Vagina (tissue), 2 donors: Measurements from ENCODE around the gene CAPZB. TPM values are rescaled to one million over a fixed set of nuclear protein-coding genes. Genes with fewer than 3 reads are reported as not detected.
A peak's percentile ranks its signal among the peaks of the same experiment; 100 is the strongest.

Experiments
- DNase-seq, 2 donors: peaks; one replicate each; pipeline ENCODE4 v3.0.0-alpha.2; 2017; ENCODE audit errors: extremely low spot score in 2 of 2
- H3K27ac ChIP-seq: fragments of 200-600 bp; sonication (generic); one replicate; pipeline ENCODE4 v1.5.1; 2019
- H3K27me3 ChIP-seq: fragments of 200-600 bp; sonication (generic); one replicate; pipeline ENCODE4 v1.5.1; 2019
- H3K36me3 ChIP-seq, 2 donors: fragments of 200-600 bp; sonication (generic); one replicate each; pipeline ENCODE4 v1.5.1; 2017 to 2019
- H3K4me1 ChIP-seq: fragments of 200-600 bp; sonication (generic); one replicate; pipeline ENCODE4 v1.5.1; 2019
- H3K4me3 ChIP-seq, 2 donors: fragments of 200-600 bp; sonication (generic); 1 replicate in 1 of 2; 2 replicates in 1 of 2; pipeline ENCODE4 v1.5.1; 2016 to 2019
- H3K9me3 ChIP-seq: fragments of 200-600 bp; sonication (generic); one replicate; pipeline ENCODE4 v1.5.1; 2019
- POLR2A ChIP-seq, 2 donors: fragments of 450-650 bp; IDR thresholded peaks; one replicate each; pipeline ENCODE4 v1.6.1; 2017; ENCODE audit warnings: antibody characterized with exemption in 2 of 2, mild to moderate bottlenecking in 2 of 2, moderate library complexity in 2 of 2
- POLR2AphosphoS5 ChIP-seq, 2 donors: sonication (generic); formaldehyde crosslinking; IDR thresholded peaks; one replicate each; pipeline ENCODE4 v1.9.0; 2017; ENCODE audit warnings: antibody characterized with exemption in 2 of 2, mild to moderate bottlenecking in 2 of 2, low read depth in 1 of 2; ENCODE audit not compliant: insufficient read depth in 1 of 2
- intact Hi-C: fragments of 100-400 bp; cut with DNase I; formaldehyde crosslinking; loops from one replicate; pipeline ENCODE4 v1.15.1; 2023
- total RNA-seq: library from RNA; depleted of rRNA; stranded (reverse); fragments of >200 nt; gene quantifications from one replicate; pipeline ENCODE4 v1.2.3, GENCODE V29; 2016
- TF ChIP-seq, protein P1 (sequence below), 3 experiments: fragments of 450-650 bp in 2 of 3; fragments of 200-600 bp in 1 of 3; sonication (generic) in 1 of 3; IDR thresholded peaks; one replicate each; pipeline ENCODE4 v1.5.1; 2017 to 2019; ENCODE audit warnings: antibody characterized with exemption in 3 of 3, mild to moderate bottlenecking in 2 of 3, moderate library complexity in 2 of 3

The CAPZB gene
- total RNA-seq, 1 donor from 2014 or later = 152 TPM

DNA sequence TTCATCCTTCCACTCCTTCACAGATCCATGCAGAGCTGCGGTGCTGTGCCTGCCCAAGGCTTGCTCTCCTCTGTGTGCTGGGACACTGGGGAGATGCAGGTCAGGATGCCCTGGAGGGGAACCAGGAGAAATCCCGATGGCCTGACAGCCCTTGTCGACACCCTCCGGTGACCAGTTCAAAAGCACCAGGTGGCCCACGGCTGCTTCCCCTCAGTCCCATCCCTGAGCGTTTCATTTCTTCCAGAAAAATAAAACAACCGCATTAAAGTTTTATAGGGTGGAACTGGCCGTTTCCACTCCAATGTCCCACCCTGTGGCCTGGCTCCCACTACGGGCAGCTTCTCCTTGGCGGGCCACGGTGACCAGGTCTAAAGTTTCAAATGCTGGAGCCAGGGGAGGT, 124.9 kb downstream of the CAPZB start:
- DNase-seq = no peak
- peaks cover 79% of the 10 kb centered on the region for H3K4me1 ChIP-seq
- peaks cover 0 to 11% of the 10 kb centered on the region in 2 donors for H3K36me3 ChIP-seq
- peak overlapping the region; percentile 75 for H3K27ac ChIP-seq
- no peaks in the 10 kb centered on the region for H3K27me3 ChIP-seq
- peak overlapping the region in 1 of 2 donors; percentile 12 for H3K4me3 ChIP-seq
- H3K9me3 ChIP-seq = no peaks in the 10 kb centered on the region
- no peak for TF ChIP-seq POLR2A (IDR thresholded peaks at IDR 0.05)
- TF ChIP-seq POLR2AphosphoS5 (IDR thresholded peaks at IDR 0.05; ENCODE audit: insufficient read depth in 1 of 2, low read depth in 1 of 2) = peak in 1 of 2 donors; percentile 78
- TF ChIP-seq, protein P1, sequence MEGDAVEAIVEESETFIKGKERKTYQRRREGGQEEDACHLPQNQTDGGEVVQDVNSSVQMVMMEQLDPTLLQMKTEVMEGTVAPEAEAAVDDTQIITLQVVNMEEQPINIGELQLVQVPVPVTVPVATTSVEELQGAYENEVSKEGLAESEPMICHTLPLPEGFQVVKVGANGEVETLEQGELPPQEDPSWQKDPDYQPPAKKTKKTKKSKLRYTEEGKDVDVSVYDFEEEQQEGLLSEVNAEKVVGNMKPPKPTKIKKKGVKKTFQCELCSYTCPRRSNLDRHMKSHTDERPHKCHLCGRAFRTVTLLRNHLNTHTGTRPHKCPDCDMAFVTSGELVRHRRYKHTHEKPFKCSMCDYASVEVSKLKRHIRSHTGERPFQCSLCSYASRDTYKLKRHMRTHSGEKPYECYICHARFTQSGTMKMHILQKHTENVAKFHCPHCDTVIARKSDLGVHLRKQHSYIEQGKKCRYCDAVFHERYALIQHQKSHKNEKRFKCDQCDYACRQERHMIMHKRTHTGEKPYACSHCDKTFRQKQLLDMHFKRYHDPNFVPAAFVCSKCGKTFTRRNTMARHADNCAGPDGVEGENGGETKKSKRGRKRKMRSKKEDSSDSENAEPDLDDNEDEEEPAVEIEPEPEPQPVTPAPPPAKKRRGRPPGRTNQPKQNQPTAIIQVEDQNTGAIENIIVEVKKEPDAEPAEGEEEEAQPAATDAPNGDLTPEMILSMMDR (IDR thresholded peaks at IDR 0.05) = no peak
- intact Hi-C loops = no loop called here

DNA sequence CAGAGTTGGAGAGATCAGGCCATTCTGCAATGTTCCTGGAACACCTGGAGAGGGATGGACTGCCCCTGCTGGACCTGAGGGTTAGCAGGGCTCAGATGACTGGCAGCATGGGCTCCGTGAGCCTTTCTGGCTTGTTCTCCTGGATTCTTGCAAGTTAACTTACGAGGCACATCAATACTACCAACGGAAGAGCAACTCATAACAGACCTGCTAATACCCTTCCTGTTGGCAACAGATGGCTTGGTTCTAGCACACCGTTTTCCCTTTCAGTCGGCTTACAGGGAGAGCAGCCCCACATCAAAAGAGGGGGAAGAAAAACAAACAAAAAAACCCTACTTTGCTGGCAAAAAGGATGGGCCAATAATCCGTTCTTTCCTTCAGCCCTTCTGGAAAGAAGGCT, 125.3 kb downstream of the CAPZB start:
- DNase-seq = no peak
- H3K27me3 ChIP-seq = no peaks in the 10 kb centered on the region
- intact Hi-C loops = no loop called here
- no peaks in the 10 kb centered on the region for H3K9me3 ChIP-seq
- peaks cover 0 to 12% of the 10 kb centered on the region in 2 donors for H3K36me3 ChIP-seq
- H3K27ac ChIP-seq = peak overlapping the region; percentile 75
- peak overlapping the region in 1 of 2 donors; percentile 12 for H3K4me3 ChIP-seq
- H3K4me1 ChIP-seq = peaks cover 76% of the 10 kb centered on the region
- TF ChIP-seq POLR2AphosphoS5 (IDR thresholded peaks at IDR 0.05; ENCODE audit: insufficient read depth in 1 of 2, low read depth in 1 of 2) (no peak), POLR2A (IDR thresholded peaks at IDR 0.05) (no peak)
- TF ChIP-seq, protein P1 (IDR thresholded peaks at IDR 0.05) = no peak

- H3K27ac ChIP-seq = peak overlapping the region; percentile 75
- TF ChIP-seq POLR2A (IDR thresholded peaks at IDR 0.05) = no peak
- no peak for TF ChIP-seq POLR2AphosphoS5 (IDR thresholded peaks at IDR 0.05; ENCODE audit: insufficient read depth in 1 of 2, low read depth in 1 of 2)
- TF ChIP-seq, protein P1 (IDR thresholded peaks at IDR 0.05) = no peak
- peaks cover 76% of the 10 kb centered on the region for H3K4me1 ChIP-seq
- DNase-seq = no peak
- no peak overlapping the region for H3K4me3 ChIP-seq
- H3K9me3 ChIP-seq = no peaks in the 10 kb centered on the region
- peaks cover 0 to 19% of the 10 kb centered on the region in 2 donors for H3K36me3 ChIP-seq
- no peaks in the 10 kb centered on the region for H3K27me3 ChIP-seq
- intact Hi-C loops = loop anchor here (5.0 kb wide), 1 partner anchor 33 kb away; no protein-coding TSS in a partner anchor
Measured at GRCh38 chr1:19359357-19359756, 126.0 kb downstream of the CAPZB start.

GRCh38 chr1:19358710-19359109, 126.6 kb downstream of the CAPZB start:
- Histone ChIP-seq H3K4me3 (no peak overlapping the region), H3K36me3 (peaks cover 0 to 25% of the 10 kb centered on the region in 2 donors), H3K27me3 (no peaks in the 10 kb centered on the region), H3K4me1 (peaks cover 76% of the 10 kb centered on the region), H3K9me3 (no peaks in the 10 kb centered on the region), H3K27ac (peak overlapping the region; percentile 51)
- no peak for DNase-seq
- TF ChIP-seq POLR2A (IDR thresholded peaks at IDR 0.05) (no peak), POLR2AphosphoS5 (IDR thresholded peaks at IDR 0.05; ENCODE audit: insufficient read depth in 1 of 2, low read depth in 1 of 2) (no peak)
- TF ChIP-seq, protein P1 (IDR thresholded peaks at IDR 0.05) = no peak
- intact Hi-C loops = loop anchor here (5.0 kb wide), 1 partner anchor 34 kb away; no protein-coding TSS in a partner anchor

GRCh38 chr1:19357299-19357986, 127.9 kb downstream of the CAPZB start:
- H3K36me3 ChIP-seq = peaks cover 0 to 25% of the 10 kb centered on the region in 2 donors

More at GRCh38 chr1:19357299-19357986, 127.9 kb downstream of the CAPZB start:
- peak overlapping the region; percentile 51 for H3K27ac ChIP-seq
- H3K9me3 ChIP-seq = no peaks in the 10 kb centered on the region
- no peak overlapping the region for H3K4me3 ChIP-seq
- peaks cover 76% of the 10 kb centered on the region for H3K4me1 ChIP-seq
- H3K27me3 ChIP-seq = no peaks in the 10 kb centered on the region
- no peak for DNase-seq
- TF ChIP-seq POLR2A (IDR thresholded peaks at IDR 0.05) (no peak), POLR2AphosphoS5 (IDR thresholded peaks at IDR 0.05; ENCODE audit: insufficient read depth in 1 of 2, low read depth in 1 of 2) (no peak)
- TF ChIP-seq, protein P1 (IDR thresholded peaks at IDR 0.05) = no peak
- intact Hi-C loops = loop anchor here (5.0 kb wide), 1 partner anchor 35 kb away; no protein-coding TSS in a partner anchor
